ENCODE data around the gene JAK1. TPM values are rescaled to one million over a fixed set of nuclear protein-coding genes. Genes with fewer than 3 reads are reported as not detected.

The JAK1 gene
- total RNA-seq, 2 donors from 2014 or later, result 22.9 to 23.2 TPM

DNA sequence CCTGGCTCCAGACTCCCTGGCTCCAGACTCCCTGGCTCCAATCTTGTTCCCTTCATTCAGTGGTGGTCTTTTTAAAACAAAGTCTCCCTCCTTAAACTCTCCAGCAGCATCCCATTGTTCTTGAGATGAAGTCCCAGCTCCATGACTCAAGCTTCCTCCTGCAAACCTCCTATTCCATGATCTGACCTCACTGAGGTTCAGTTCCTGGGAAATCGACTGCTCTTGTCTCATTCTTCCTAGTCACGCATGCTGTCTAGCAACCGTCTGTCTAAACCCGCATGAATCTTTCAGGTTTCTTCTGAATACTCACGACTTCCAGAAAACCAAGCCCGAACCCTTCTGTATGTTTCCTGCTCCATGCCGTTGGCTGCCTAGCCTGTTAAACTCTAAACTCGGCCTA, 129.5 kb downstream of the JAK1 start:
- TF ChIP-seq, protein P1, sequence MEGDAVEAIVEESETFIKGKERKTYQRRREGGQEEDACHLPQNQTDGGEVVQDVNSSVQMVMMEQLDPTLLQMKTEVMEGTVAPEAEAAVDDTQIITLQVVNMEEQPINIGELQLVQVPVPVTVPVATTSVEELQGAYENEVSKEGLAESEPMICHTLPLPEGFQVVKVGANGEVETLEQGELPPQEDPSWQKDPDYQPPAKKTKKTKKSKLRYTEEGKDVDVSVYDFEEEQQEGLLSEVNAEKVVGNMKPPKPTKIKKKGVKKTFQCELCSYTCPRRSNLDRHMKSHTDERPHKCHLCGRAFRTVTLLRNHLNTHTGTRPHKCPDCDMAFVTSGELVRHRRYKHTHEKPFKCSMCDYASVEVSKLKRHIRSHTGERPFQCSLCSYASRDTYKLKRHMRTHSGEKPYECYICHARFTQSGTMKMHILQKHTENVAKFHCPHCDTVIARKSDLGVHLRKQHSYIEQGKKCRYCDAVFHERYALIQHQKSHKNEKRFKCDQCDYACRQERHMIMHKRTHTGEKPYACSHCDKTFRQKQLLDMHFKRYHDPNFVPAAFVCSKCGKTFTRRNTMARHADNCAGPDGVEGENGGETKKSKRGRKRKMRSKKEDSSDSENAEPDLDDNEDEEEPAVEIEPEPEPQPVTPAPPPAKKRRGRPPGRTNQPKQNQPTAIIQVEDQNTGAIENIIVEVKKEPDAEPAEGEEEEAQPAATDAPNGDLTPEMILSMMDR (conservative IDR thresholded peaks at IDR 0.05), result no peak
- H3K4me3 ChIP-seq (ENCODE audit: low read length), result no peak overlapping the region
- H3K9me3 ChIP-seq (ENCODE audit: control insufficient read depth, low read length), result no peaks in the 10 kb centered on the region
- Mint-ChIP-seq H3K36me3 (ENCODE audit: low read depth) (peaks cover 40% of the 10 kb centered on the region), H3K27ac (no peak overlapping the region), H3K4me3 (no peak overlapping the region), H3K27me3 (ENCODE audit: insufficient read depth) (no peaks in the 10 kb centered on the region), H3K4me1 (no peaks in the 10 kb centered on the region), H3K9me3 (no peaks in the 10 kb centered on the region)
- no peak for DNase-seq
- no peaks in the 10 kb centered on the region for H3K4me1 ChIP-seq (ENCODE audit: control insufficient read depth, insufficient read depth, low read length)
- H3K27ac ChIP-seq (ENCODE audit: low read depth, low read length), result no peak overlapping the region
- H3K9ac ChIP-seq (ENCODE audit: extremely low read depth, low read length, poor library complexity, severe bottlenecking), result no peak overlapping the region
- H3K36me3 ChIP-seq (ENCODE audit: control insufficient read depth, insufficient read depth, low read length), result peaks cover 62% of the 10 kb centered on the region
- 94 to 96% methylated on average over 7 to 8 of the region's 8 CpGs for WGBS, 2 experiments (ENCODE audit: insufficient coverage in 1 of 2, insufficient read length in 1 of 2)
- no peaks in the 10 kb centered on the region for H3K27me3 ChIP-seq (ENCODE audit: control insufficient read depth, insufficient read depth, low read length, poor library complexity, severe bottlenecking)

DNA sequence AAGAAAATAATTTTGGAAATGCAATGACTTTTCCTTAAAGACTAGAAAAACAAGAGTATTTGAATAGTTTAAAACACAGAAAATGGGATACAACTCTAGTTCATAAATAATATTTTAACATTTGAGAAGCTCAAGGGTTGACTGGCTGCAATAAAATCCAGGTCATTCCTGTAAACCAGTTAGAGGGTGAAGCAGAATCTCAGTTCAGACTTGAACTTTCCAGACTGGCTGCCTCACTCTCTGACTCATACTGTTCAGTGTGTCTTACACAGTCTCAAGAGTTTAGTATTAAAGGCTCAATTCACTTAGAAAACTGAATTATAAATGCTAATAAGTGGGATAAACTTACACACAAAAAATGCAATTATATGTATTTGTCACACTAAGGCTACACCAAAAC, 131.6 kb downstream of the JAK1 start:
- Histone ChIP-seq H3K27me3 (ENCODE audit: control insufficient read depth, insufficient read depth, low read length, poor library complexity, severe bottlenecking) (no peaks in the 10 kb centered on the region), H3K36me3 (ENCODE audit: control insufficient read depth, insufficient read depth, low read length) (peaks cover 70% of the 10 kb centered on the region), H3K4me3 (ENCODE audit: low read length) (no peak overlapping the region), H3K27ac (ENCODE audit: low read depth, low read length) (no peak overlapping the region), H3K9me3 (ENCODE audit: control insufficient read depth, low read length) (no peaks in the 10 kb centered on the region), H3K9ac (ENCODE audit: extremely low read depth, low read length, poor library complexity, severe bottlenecking) (no peak overlapping the region), H3K4me1 (ENCODE audit: control insufficient read depth, insufficient read depth, low read length) (no peaks in the 10 kb centered on the region)
- Mint-ChIP-seq H3K4me1 (peaks cover 5% of the 10 kb centered on the region), H3K27ac (no peak overlapping the region), H3K27me3 (ENCODE audit: insufficient read depth) (no peaks in the 10 kb centered on the region), H3K9me3 (no peaks in the 10 kb centered on the region), H3K36me3 (ENCODE audit: low read depth) (peaks cover 34% of the 10 kb centered on the region), H3K4me3 (no peak overlapping the region)
- TF ChIP-seq, protein P1 (conservative IDR thresholded peaks at IDR 0.05), result no peak
- no peak for DNase-seq

DNA sequence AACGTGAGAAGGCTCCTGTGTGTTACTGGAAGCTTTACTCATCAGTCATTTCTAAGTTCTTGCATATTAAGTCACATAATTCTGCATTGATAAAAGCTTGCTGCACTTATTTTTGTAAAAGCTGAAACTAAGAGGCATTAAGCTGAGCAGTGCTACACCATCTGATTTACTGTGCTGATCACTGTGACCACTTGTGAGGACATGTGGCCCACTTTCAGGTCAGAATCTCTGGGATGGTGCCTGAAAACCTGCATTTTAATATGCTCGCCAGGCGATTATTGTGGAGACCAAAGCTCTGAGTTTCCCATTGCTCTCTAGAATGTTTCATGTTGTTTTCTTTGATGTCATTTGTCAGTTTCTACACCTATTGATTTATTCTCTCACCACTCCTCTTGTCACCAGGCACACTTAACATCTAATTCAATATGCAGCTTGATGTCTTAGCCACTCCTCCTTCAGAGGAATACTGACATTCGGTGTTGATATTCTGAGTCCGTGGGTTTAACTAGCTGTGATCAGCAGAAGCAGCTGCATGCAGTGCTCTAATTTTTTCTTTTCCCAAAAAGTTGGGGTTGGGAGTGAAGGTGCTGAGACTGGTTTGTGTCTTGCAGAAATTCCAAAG, 136.2 kb downstream of the JAK1 start:
- Histone ChIP-seq H3K27me3 (ENCODE audit: control insufficient read depth, insufficient read depth, low read length, poor library complexity, severe bottlenecking) (no peaks in the 10 kb centered on the region), H3K4me1 (ENCODE audit: control insufficient read depth, insufficient read depth, low read length) (no peaks in the 10 kb centered on the region), H3K9me3 (ENCODE audit: control insufficient read depth, low read length) (no peaks in the 10 kb centered on the region), H3K9ac (ENCODE audit: extremely low read depth, low read length, poor library complexity, severe bottlenecking) (no peak overlapping the region), H3K4me3 (ENCODE audit: low read length) (no peak overlapping the region), H3K36me3 (ENCODE audit: control insufficient read depth, insufficient read depth, low read length) (peaks cover 42% of the 10 kb centered on the region), H3K27ac (ENCODE audit: low read depth, low read length) (no peak overlapping the region)
- no peak overlapping the region for H3K27ac Mint-ChIP-seq
- H3K27me3 Mint-ChIP-seq (ENCODE audit: insufficient read depth), result no peaks in the 10 kb centered on the region
- peak; percentile 36 for DNase-seq
- H3K9me3 Mint-ChIP-seq, result no peaks in the 10 kb centered on the region
- TF ChIP-seq, protein P1 (conservative IDR thresholded peaks at IDR 0.05), result no peak
- H3K4me3 Mint-ChIP-seq, result no peak overlapping the region
- WGBS, 2 experiments (ENCODE audit: insufficient coverage in 1 of 2, insufficient read length in 1 of 2), result 86 to 90% methylated on average over 3 to 5 of the region's 5 CpGs
- H3K36me3 Mint-ChIP-seq (ENCODE audit: low read depth), result peaks cover 15% of the 10 kb centered on the region
- H3K4me1 Mint-ChIP-seq, result peaks cover 5% of the 10 kb centered on the region
